Aortic smooth muscle cell (primary cell): ENCODE results near the gene SSX2B. TPM values are rescaled to one million over a fixed set of nuclear protein-coding genes. Genes with fewer than 3 reads are reported as not detected.

Source experiments
- total RNA-seq: library from RNA; depleted of rRNA; stranded (reverse); fragments of >200 nt; gene quantifications from 2 replicates; pipeline ENCODE4 v1.2.3, GENCODE V29; 2014

The SSX2B gene, protein sequence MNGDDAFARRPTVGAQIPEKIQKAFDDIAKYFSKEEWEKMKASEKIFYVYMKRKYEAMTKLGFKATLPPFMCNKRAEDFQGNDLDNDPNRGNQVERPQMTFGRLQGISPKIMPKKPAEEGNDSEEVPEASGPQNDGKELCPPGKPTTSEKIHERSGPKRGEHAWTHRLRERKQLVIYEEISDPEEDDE
- total RNA-seq = not detected in 2 replicates

DNA sequence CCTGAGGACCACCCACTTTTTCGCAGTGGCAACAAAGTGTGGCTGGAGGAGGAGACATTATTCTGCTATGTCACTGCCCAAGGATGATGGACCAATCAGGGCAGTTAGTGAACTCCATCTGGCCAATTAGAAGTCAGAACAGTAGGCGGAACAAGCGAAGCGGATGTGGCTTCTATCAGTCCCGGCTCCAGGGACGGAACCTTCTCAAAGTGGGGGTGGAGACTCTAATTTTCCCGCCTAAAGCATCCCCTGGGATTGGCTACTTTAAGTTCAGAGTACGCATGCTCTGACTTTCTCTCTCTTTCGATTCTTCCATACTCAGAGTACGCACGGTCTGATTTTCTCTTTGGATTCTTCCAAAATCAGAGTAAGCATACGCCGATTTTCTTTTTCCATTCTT lies at the start of gene SSX2B:
TSS of gene SSX2B (plus strand) at position 301 of the 400 bp plus-strand sequence. CDS start 1,429 bp downstream, outside the sequence.

DNA sequence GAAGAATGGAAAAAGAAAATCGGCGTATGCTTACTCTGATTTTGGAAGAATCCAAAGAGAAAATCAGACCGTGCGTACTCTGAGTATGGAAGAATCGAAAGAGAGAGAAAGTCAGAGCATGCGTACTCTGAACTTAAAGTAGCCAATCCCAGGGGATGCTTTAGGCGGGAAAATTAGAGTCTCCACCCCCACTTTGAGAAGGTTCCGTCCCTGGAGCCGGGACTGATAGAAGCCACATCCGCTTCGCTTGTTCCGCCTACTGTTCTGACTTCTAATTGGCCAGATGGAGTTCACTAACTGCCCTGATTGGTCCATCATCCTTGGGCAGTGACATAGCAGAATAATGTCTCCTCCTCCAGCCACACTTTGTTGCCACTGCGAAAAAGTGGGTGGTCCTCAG lies 44.0 kb upstream of the SSX2B start, which contains the start of gene SSX2:
TSS of gene SSX2 (minus strand) at position 101 of the 400 bp plus-strand sequence. CDS start 1,429 bp downstream, outside the sequence.

DNA sequence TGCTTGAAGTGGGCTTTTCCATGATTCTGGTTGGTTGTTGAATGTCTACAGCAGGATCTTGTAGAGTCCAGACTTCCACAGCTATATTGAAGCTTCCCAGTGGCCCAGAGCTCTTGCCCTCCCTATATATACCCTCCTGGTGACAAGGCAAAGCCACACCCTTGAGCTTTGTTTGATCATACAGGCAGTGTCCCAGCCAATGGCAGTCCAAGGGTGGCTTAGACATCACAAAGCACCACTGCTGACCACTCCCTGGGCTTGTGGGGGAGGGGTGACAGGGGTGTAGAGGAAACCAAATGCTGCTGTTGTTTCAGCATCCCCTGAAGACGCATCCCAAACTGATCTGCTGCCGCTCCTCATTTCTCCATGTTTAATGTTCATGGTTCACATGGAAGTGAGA lies 46.3 kb downstream of the SSX2B start, which contains the start of gene SPANXN5:
TSS of gene SPANXN5 (minus strand) at position 101 of the 400 bp plus-strand sequence. CDS start at position 22, 79 bp downstream.

Other genes with a start within 250 kb of the SSX2B start
- not detected in 2 replicates for gene XAGE1B, start 234.2 kb upstream of the SSX2B start, total RNA-seq
- gene SSX7, start 96.4 kb upstream of the SSX2B start, total RNA-seq = not detected in 2 replicates
- gene SSX2, start 44.1 kb upstream of the SSX2B start, total RNA-seq = not detected in 2 replicates
- not detected in 2 replicates for gene SPANXN5, start 46.2 kb downstream of the SSX2B start, total RNA-seq
- not detected in 2 replicates for gene XAGE5, start 60.0 kb downstream of the SSX2B start, total RNA-seq
- not detected in 2 replicates for gene XAGE3, start 116.8 kb downstream of the SSX2B start, total RNA-seq
- 15.8 and 18.1 TPM in 2 replicates for gene FAM156B, start 146.1 kb downstream of the SSX2B start, total RNA-seq
- gene FAM156A, start 207.3 kb downstream of the SSX2B start, total RNA-seq = 9.3 and 10.4 TPM in 2 replicates